ENCODE data around the gene RNFT2.

DNA sequence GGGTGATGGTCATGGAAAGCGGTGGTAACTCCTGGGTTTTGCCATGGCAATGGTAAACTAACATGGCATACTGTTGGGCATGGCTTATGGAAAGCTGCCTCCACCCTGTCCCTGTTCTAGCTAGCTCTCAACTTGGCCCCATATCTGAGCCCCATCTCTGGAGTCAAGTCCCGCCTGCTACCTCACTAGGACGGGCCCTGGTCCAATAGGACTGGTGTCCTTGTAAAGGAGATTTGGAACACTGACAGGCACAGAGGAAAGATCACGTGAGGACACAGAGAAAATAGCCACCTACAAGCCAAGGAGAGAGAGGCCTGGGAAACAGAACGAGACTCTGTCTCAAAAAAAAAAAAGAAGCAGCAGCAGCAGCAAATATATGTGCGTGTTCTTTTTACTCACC is 59.8 kb downstream of the RNFT2 start:
- no peak for TF ChIP-seq SRF (IDR thresholded peaks at IDR 0.05; ENCODE audit: low read depth)
- TF ChIP-seq ZFX (IDR thresholded peaks at IDR 0.05): no peak
- TF ChIP-seq ZNF274 (IDR thresholded peaks at IDR 0.05; ENCODE audit: low read depth, low read length): no peak
- TF ChIP-seq, protein P1, sequence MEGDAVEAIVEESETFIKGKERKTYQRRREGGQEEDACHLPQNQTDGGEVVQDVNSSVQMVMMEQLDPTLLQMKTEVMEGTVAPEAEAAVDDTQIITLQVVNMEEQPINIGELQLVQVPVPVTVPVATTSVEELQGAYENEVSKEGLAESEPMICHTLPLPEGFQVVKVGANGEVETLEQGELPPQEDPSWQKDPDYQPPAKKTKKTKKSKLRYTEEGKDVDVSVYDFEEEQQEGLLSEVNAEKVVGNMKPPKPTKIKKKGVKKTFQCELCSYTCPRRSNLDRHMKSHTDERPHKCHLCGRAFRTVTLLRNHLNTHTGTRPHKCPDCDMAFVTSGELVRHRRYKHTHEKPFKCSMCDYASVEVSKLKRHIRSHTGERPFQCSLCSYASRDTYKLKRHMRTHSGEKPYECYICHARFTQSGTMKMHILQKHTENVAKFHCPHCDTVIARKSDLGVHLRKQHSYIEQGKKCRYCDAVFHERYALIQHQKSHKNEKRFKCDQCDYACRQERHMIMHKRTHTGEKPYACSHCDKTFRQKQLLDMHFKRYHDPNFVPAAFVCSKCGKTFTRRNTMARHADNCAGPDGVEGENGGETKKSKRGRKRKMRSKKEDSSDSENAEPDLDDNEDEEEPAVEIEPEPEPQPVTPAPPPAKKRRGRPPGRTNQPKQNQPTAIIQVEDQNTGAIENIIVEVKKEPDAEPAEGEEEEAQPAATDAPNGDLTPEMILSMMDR (IDR thresholded peaks at IDR 0.05 in 2 of 3, conservative IDR thresholded peaks at IDR 0.05 in 1 of 3; ENCODE audit: borderline replicate concordance in 1 of 3, insufficient read depth in 1 of 3, low read depth in 2 of 3, low read length in 2 of 3): no peak
- no peak for TF ChIP-seq SIN3A (IDR thresholded peaks at IDR 0.05; ENCODE audit: low read depth)

Data from HCT116 (cell line).